GM18951 (cell line): ENCODE data around the gene VEZF1.

Experiments used
- POLR2A ChIP-seq: IDR thresholded peaks from 4 replicates; pipeline ENCODE4 v1.6.1; 2011; ENCODE audit warnings: mild to moderate bottlenecking; ENCODE audit not compliant: insufficient read length, insufficient read depth; ENCODE audit errors: extremely low read depth
- in situ Hi-C: fragments of 300-500 bp; cut with MboI; formaldehyde crosslinking; loops from one replicate; pipeline ENCODE4 v1.12.0; 2022; ENCODE audit warnings: low sequenced_read_pairs, mixed read lengths, inconsistent platforms; ENCODE audit not compliant: unreplicated experiment

Gene VEZF1

DNA sequence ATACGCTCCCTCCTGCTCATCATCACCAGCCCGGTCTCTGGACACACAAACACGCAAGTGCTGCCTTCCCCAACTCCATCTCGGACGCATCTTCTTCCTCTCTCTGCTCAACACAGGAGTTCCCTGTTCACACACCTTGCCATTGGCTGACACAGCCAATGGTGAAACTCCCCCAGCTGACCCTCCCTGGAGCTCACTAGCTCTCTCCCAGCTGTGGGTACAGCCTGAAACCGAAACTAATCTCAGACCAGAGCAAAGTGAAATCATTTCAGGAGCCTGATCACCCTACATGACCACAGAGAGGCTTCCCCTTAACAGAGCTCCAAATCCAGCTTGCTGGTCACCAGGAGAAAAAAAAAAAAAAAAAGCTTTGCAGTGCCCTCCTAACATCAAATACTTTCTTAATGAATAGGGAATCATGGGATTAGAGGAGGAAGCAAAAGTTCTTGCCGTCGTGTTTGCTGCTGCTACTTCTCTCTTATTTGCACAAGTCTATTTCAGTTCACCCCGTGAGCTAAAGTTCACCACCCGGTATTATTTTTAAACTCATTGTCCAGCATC is 41.2 kb downstream of the VEZF1 start:
- in situ Hi-C loops = loop anchor here (5.0 kb wide), 1 partner anchor 40 kb away; no protein-coding TSS in a partner anchor
- TF ChIP-seq POLR2A = no peak

- TF ChIP-seq POLR2A = no peak
- in situ Hi-C loops = loop anchor here (5.0 kb wide), 1 partner anchor 39 kb away; no protein-coding TSS in a partner anchor
Observed at GRCh38 chr17:57945996-57946797, 41.9 kb downstream of the VEZF1 start.

- in situ Hi-C loops = loop anchor here (5.0 kb wide), 1 partner anchor 38 kb away; no protein-coding TSS in a partner anchor
- TF ChIP-seq POLR2A = no peak
Observed at GRCh38 chr17:57944908-57945307, 43.1 kb downstream of the VEZF1 start.

DNA sequence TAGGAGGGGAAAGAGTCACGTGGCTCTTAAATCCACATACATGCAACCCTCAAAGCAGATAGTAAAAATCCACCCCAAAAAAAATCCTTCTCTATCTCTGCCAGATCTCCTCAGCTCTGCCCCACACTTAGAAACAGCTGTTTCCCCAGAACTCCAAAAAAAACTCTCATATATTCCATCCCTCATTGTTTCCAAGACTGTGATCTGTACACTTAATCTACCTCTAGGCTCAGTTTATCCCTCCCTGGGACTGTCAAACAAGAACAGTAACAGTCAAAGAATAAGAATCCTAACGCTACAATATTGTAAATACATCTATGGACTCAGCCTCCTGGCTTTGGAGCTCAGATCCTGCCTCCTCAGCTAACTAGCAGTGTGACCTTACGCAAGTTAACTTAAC is 44.4 kb downstream of the VEZF1 start:
- TF ChIP-seq POLR2A = no peak
- in situ Hi-C loops = no loop called here

GRCh38 chr17:57943140-57943539 is 44.9 kb downstream of the VEZF1 start:
- TF ChIP-seq POLR2A = no peak
- in situ Hi-C loops = no loop called here

- in situ Hi-C loops = no loop called here
- no peak for TF ChIP-seq POLR2A
Observed at GRCh38 chr17:57941384-57942370, 46.4 kb downstream of the VEZF1 start.

- in situ Hi-C loops = no loop called here
- no peak for TF ChIP-seq POLR2A
Observed at GRCh38 chr17:57940653-57941329, 47.3 kb downstream of the VEZF1 start.

DNA sequence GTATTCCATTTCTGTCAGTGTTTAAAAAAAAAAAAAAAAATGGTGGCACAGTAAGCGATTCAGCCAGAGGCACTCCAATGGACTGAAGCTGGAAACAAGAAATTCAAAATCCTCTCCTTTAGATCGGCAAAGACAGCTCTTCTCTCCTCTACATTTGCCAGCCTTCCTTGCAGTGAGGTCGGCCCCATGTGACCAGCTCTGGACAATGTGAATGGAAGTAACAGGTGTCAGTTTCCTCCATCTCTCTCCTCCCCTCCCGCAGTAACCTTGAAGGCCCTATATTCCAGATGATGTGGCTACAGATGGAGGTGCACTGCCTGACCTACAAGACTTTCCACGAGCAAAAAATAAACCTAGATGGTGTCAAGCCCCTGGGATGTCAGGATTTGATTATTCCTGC is 47.8 kb downstream of the VEZF1 start:
- in situ Hi-C loops = no loop called here
- TF ChIP-seq POLR2A = no peak

DNA sequence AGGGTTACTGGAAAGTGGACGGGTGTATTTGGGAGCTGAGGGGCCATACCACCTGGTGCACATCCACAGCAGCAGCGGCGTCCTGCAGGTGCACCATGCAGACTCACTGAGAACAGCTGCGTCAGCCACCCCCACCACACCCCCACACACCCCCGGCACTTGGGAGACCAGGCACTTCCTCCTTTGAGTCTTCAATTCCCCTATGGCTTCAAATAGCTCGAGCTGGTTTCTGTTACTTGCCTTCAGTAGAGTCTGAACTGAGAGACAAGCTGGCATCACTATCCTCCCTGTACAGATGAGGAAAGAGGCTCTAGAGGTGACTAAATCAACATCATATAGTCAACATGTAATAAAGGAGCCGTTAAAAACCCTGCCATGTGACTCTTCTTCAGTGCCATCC is 48.3 kb downstream of the VEZF1 start:
- in situ Hi-C loops = no loop called here
- TF ChIP-seq POLR2A = no peak

GRCh38 chr17:57938061-57938502 is 50.0 kb downstream of the VEZF1 start:
- in situ Hi-C loops = no loop called here
- TF ChIP-seq POLR2A = no peak

- in situ Hi-C loops = no loop called here
- TF ChIP-seq POLR2A = no peak
Observed at GRCh38 chr17:57937492-57937891, 50.6 kb downstream of the VEZF1 start.
